DMS153 treated with DMSO at 0.1 percent for 48 hours (cell line): Measurements from ENCODE around the gene MBD2.
"Not testable (repeated sequence)": the region's sequence is repeated elsewhere in the genome, so short reads cannot be mapped to it uniquely, and the experiment has no call there.

Source experiments
- DNase-seq: peaks from one replicate; lab custom pipeline; 2025; ENCODE audit not compliant: unreplicated experiment; lab: John Stamatoyannopoulos, UW

Gene MBD2

GRCh38 chr18:54238173-54238936 is 13.9 kb upstream of the MBD2 start:
- DNase-seq = no peak

DNA sequence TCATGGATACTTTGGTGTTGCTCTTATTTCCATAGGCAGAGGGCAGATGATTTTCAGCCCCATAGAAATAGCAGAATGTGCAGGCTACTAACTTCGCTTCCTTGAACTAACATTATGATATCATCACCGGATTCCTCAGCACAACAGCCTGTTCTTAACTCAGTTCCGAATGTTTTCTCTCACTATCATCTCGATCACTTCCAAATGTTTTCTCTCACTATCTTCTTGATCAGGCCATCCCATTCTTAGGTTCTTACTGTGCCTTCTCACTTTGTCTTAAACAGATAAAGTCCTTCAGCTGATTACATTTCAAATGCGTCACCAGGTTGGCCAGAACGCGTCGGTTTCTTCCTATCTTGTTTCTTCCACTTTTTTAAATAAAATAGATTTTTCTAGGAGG is 11.4 kb upstream of the MBD2 start:
- DNase-seq = no peak

DNA sequence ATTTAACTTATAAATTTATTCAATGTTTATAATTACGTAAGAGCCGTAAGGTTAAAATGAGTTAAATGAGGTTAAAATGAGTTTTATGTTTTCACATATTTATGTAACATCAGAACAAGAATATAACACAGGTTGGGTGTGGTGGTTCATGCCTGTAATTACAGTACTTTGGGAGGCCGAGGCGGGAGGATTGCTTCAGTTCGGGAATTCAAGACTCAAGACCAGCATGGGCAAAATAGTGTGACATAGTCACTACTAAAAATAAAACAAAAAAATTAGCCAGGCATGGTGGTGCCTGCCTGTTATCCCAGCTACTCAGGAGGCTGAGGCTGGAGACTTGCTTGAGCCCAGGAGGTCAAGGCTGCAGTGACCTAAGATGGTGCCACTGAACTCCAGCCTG is 9.3 kb upstream of the MBD2 start:
- DNase-seq = no peak

DNA sequence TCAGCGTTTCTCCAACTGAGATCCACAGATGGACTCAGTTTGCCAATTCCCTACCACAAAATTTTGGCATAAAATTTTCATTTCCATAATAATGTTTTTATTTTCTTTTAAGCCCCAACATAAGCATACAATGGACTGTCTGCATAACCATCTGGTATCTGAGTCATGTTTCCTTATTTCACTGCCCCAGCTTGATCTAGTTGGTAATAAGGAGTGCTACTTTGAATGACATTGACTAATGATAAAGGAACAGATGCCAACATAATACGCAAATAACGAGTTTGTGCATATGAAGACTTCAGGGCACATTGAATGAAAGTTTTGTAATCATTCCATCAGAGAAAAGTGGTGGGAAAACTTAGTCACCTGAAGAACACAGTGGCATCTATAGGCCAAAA is 8.8 kb upstream of the MBD2 start:
- DNase-seq = no peak

GRCh38 chr18:54232485-54233227 is 8.2 kb upstream of the MBD2 start:
- DNase-seq = no peak

- no peak for DNase-seq
Observed at GRCh38 chr18:54229421-54230059, 5.1 kb upstream of the MBD2 start.

DNA sequence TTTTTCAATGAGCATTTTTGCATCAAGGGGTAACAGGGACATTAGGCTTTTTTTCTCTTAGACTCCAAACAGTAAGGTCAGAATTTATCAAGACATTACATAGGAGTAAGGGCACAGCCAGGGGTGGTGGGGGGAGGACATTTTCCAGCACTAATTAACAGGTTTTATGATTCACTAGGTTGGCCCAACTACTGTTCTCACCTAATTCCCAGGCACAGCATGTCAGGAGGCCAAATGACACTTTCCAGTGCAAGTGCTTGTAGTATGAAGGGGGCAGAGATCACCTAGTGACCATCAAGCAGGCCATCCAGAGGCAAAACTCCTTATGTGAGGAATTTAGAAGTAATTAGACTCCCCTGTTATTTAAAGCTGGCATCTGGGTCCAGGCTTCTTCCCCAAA is 3.9 kb upstream of the MBD2 start:
- no peak for DNase-seq

GRCh38 chr18:54223568-54224241 is 764 bp downstream of the MBD2 start:
- peak; percentile 29 for DNase-seq

DNA sequence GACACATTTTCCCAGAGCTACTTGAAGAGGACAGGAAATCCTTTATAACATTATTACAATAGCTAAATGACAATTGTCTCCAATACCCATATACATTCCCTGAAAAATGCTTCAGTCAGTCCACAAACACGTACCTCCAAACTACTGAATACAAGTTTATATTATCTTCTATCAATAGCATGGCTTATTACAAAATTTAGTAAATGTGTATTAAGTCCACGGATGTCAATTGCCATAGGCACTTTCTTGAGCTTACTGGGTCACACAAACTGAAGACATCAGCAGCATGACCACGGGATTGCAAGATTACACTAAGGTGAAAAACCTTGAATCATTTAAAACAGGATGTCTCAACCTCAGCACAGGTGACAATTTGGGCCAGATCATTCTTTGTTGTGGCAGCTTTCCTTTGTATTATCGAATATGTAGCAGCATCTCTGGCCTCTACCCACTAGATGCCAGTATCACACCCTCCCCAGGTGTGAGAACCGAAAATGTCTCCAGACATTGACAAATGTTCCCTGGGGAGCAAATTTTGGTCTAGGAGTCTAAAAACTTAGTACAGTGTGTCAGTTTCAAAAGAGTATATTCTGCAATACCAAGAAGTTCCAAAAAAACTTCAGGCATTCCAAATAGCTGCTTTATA is 1.4 kb downstream of the MBD2 start:
- no peak for DNase-seq

GRCh38 chr18:54220406-54220805 is 4.1 kb downstream of the MBD2 start:
- no peak for DNase-seq

DNA sequence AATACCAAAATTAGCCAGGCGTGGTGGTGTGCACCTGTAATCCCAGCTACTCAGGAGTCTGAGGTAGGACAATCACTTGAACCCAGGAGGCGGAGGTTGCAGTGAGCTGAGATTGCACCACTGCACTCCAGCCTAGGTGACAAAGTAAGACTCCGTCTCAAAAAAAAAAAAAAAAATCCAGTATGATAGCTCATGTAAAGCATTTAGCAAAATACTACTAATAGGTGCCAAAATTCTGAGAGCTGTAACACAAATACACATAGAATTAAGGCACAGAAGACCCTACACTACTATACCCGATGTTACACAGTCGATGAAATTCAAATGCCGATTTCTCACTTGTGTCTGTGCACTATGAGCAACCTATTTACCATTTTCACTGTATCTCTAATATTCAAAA is 5.7 kb downstream of the MBD2 start:
- not testable (repeated sequence) for DNase-seq

DNA sequence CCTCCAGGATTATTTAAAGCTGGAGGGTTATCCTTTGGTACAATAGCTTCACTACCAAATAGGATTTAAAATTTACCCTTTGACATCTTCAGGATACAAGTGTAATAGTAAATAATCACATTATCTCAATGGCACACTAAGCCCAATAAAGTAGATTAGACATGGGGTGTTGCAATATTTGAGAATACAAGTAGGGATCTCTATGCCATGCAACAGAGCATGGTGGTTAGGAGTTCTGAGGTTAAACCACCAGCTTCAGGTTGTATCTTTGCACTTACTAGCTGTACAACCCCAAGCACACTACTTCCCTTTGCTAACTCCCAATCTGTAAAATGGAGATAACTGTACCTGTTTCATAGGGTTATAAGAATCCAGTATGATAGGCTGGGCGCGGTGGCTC is 6.2 kb downstream of the MBD2 start:
- no peak for DNase-seq

DNA sequence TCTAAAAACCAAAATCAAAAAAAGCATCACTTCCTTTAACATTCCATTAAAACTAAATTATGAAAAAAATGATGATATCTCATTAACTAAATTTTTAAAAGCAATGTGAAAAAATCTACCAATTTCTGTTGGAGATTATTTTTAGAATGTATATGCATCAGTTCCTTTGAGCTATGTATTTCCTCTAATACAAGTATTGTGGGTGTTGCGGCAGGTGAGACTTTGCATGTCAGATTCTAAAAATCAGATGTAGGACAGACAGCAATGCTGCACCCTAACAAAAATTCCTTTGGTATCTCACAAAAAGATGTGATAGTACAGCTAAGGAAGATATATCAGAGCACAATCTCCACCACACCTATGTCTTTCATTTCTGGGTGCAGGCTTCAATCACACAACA is 6.8 kb downstream of the MBD2 start:
- no peak for DNase-seq

DNA sequence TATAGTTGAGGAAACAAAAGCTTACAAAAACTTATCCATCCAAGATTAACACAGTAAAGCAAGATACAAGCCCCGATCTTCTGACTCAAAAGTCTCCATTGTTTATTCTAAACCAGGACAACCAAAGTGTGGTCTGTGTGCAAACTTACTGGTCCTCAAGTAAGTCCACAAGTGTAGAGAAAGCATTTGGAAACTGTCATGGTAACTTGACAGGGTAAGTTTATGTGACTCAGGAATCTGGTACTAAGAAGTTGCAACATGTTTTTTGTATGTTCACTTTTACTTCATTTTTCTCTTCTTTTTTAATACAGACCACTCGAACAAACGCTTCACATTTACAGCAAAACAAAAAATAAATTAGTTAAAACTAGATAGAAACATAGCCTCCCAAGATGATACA is 9.4 kb downstream of the MBD2 start:
- no peak for DNase-seq

DNA sequence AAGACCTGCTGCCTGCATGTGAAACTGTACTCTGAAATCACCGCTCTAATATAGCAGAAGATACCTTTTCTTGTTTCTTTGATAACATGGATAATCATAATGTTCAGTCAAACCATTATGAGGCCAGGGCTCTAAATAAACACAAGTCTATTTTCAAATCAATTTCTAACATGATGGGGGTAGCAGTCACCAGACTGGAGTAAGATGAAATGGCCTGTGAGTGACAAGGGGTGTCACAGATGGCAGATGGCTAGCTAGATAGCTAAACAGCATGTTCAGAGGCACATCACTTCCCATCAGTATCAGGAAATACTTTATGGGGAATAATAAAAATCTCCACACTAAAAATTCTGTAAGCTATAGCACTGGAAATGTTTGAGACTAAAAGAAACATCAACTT is 14.0 kb downstream of the MBD2 start:
- DNase-seq = no peak

- DNase-seq = no peak
Observed at GRCh38 chr18:54209471-54210180, 14.8 kb downstream of the MBD2 start.

- no peak for DNase-seq
Observed at GRCh38 chr18:54206447-54206846, 18.0 kb downstream of the MBD2 start.

DNA sequence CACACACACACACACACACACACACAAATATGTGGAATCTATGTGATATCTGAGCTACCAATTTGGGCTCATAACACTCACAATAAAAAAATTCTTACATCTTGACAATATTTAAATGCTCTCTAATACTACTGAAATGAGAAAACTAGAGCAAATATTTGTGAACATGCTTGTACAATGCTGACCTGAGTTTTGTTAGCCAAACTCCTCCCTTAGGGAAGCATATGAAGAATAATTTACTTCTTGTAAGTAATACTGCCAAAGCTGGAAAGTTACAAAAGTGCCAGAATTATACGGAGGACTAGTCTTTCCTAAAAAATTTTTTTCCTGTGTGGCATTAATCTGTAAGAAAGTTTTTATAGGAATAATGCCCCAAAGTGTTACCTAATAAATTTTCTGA is 18.5 kb downstream of the MBD2 start:
- DNase-seq = no peak

- not testable (repeated sequence) for DNase-seq
Observed at GRCh38 chr18:54205448-54205847, 19.0 kb downstream of the MBD2 start.

- DNase-seq = no peak
Observed at GRCh38 chr18:54204883-54205282, 19.6 kb downstream of the MBD2 start.
